Measurements from ENCODE around the gene BCL6.

GRCh38 chr3:187702507-187703033 is 42.7 kb downstream of the BCL6 start, which contains the start of gene RTP2:
- TF ChIP-seq, protein P1, sequence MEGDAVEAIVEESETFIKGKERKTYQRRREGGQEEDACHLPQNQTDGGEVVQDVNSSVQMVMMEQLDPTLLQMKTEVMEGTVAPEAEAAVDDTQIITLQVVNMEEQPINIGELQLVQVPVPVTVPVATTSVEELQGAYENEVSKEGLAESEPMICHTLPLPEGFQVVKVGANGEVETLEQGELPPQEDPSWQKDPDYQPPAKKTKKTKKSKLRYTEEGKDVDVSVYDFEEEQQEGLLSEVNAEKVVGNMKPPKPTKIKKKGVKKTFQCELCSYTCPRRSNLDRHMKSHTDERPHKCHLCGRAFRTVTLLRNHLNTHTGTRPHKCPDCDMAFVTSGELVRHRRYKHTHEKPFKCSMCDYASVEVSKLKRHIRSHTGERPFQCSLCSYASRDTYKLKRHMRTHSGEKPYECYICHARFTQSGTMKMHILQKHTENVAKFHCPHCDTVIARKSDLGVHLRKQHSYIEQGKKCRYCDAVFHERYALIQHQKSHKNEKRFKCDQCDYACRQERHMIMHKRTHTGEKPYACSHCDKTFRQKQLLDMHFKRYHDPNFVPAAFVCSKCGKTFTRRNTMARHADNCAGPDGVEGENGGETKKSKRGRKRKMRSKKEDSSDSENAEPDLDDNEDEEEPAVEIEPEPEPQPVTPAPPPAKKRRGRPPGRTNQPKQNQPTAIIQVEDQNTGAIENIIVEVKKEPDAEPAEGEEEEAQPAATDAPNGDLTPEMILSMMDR (IDR thresholded peaks at IDR 0.05; ENCODE audit: low read depth, low read length, missing input control): no peak
- TF ChIP-seq GABPA (IDR thresholded peaks at IDR 0.05 in 1 of 2, conservative IDR thresholded peaks at IDR 0.05 in 1 of 2) (no peak), TAF1 (conservative IDR thresholded peaks at IDR 0.05) (no peak), EGR1 (IDR thresholded peaks at IDR 0.05; ENCODE audit: low read depth in 2 of 2) (no peak), FOXA1 (IDR thresholded peaks at IDR 0.05) (no peak), FOXA2 (IDR thresholded peaks at IDR 0.05) (no peak), JUND (IDR thresholded peaks at IDR 0.05) (no peak), YY1 (IDR thresholded peaks at IDR 0.05) (no peak), SP1 (IDR thresholded peaks at IDR 0.05) (no peak), REST (IDR thresholded peaks at IDR 0.05) (no peak)
- TF ChIP-seq, protein P2, sequence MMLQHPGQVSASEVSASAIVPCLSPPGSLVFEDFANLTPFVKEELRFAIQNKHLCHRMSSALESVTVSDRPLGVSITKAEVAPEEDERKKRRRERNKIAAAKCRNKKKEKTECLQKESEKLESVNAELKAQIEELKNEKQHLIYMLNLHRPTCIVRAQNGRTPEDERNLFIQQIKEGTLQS (IDR thresholded peaks at IDR 0.05): no peak
- TF ChIP-seq, protein P3, sequence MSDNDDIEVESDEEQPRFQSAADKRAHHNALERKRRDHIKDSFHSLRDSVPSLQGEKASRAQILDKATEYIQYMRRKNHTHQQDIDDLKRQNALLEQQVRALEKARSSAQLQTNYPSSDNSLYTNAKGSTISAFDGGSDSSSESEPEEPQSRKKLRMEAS (IDR thresholded peaks at IDR 0.05): no peak
- TF ChIP-seq, protein P4, sequence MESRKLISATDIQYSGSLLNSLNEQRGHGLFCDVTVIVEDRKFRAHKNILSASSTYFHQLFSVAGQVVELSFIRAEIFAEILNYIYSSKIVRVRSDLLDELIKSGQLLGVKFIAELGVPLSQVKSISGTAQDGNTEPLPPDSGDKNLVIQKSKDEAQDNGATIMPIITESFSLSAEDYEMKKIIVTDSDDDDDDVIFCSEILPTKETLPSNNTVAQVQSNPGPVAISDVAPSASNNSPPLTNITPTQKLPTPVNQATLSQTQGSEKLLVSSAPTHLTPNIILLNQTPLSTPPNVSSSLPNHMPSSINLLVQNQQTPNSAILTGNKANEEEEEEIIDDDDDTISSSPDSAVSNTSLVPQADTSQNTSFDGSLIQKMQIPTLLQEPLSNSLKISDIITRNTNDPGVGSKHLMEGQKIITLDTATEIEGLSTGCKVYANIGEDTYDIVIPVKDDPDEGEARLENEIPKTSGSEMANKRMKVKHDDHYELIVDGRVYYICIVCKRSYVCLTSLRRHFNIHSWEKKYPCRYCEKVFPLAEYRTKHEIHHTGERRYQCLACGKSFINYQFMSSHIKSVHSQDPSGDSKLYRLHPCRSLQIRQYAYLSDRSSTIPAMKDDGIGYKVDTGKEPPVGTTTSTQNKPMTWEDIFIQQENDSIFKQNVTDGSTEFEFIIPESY (IDR thresholded peaks at IDR 0.05): no peak

Data from liver (tissue), 3 donors.